Esophagus muscularis mucosa (tissue), 4 donors: ENCODE results near the gene SIK3. TPM values are rescaled to one million over a fixed set of nuclear protein-coding genes. Genes with fewer than 3 reads are reported as not detected.
"Not testable (repeated sequence)": the region's sequence is repeated elsewhere in the genome, so short reads cannot be mapped to it uniquely, and the experiment has no call there.

Experiments used
- DNase-seq: peaks from one replicate; pipeline ENCODE4 v3.0.0-alpha.2; 2017; ENCODE audit errors: extremely low spot score
- H3K27ac ChIP-seq, 4 donors: fragments of 200-600 bp; sonication (generic); replicated peaks in 1 of 4; 1 replicate in 3 of 4; 2 replicates in 1 of 4; pipeline ENCODE4 v1.5.1; 2016 to 2019; ENCODE audit warnings: mild to moderate bottlenecking in 1 of 4
- H3K27me3 ChIP-seq, 4 donors: fragments of 200-600 bp; sonication (generic); one replicate each; pipeline versions ENCODE4 v1.5.1 to v1.6.0; 2016 to 2019
- H3K36me3 ChIP-seq, 4 donors: fragments of 200-600 bp; sonication (generic); one replicate each; pipeline ENCODE4 v1.5.1; 2016 to 2019
- H3K4me1 ChIP-seq, 4 donors: fragments of 200-600 bp; sonication (generic); one replicate each; pipeline ENCODE4 v1.5.1; 2016 to 2019
- H3K4me3 ChIP-seq, 4 donors: fragments of 200-600 bp; sonication (generic); 1 replicate in 2 of 4; 2 replicates in 2 of 4; pipeline ENCODE4 v1.5.1; 2016 to 2019; ENCODE audit warnings: mild to moderate bottlenecking in 4 of 4, moderate library complexity in 1 of 4
- H3K9me3 ChIP-seq, 4 donors: fragments of 200-600 bp; sonication (generic); 1 replicate in 3 of 4; 2 replicates in 1 of 4; pipeline ENCODE4 v1.5.1; 2016 to 2019
- EP300 ChIP-seq: sonication (generic); formaldehyde crosslinking; IDR thresholded peaks from one replicate; pipeline ENCODE4 v1.6.1; 2017; ENCODE audit warnings: antibody characterized with exemption
- POLR2A ChIP-seq: fragments of 450-650 bp; IDR thresholded peaks from one replicate; pipeline ENCODE4 v1.6.1; 2017; ENCODE audit warnings: antibody characterized with exemption, moderate library complexity, mild to moderate bottlenecking, low read depth
- POLR2AphosphoS5 ChIP-seq, 2 donors: sonication (generic); formaldehyde crosslinking; IDR thresholded peaks; one replicate each; pipeline ENCODE4 v1.6.1; 2017; ENCODE audit warnings: antibody characterized with exemption in 2 of 2
- WGBS: methylation state at CpG from one replicate; pipeline ENCODE4 v1.1.5; 2018; 5-methylcytosine and 5-hydroxymethylcytosine counted together
- intact Hi-C: fragments of 100-400 bp; cut with DNase I; formaldehyde crosslinking; loops from one replicate; pipeline ENCODE4 v1.15.1; 2023
- total RNA-seq, 4 donors: library from RNA; depleted of rRNA; stranded (reverse); fragments of >200 nt; gene quantifications; one replicate each; pipeline versions ENCODE4 v1.1.0 to v1.2.1, GENCODE V29; 2016
- TF ChIP-seq, protein P1 (sequence below), 3 experiments: fragments of 200-600 bp in 2 of 3; fragments of 450-650 bp in 1 of 3; sonication (generic) in 2 of 3; IDR thresholded peaks; one replicate each; pipeline ENCODE4 v1.5.1; 2017 to 2019; ENCODE audit warnings: antibody characterized with exemption in 3 of 3, mild to moderate bottlenecking in 2 of 3, moderate library complexity in 1 of 3

Gene SIK3
- total RNA-seq, 4 donors from 2014 or later, result 39.5 to 53.5 (median 42.3) TPM

- peak; percentile 99 for DNase-seq
- 0% methylated on average over 15 of the region's 48 CpGs for WGBS
- peak within 1 kb of the TSS; percentile 91 to 98 (median 92) for H3K27ac ChIP-seq
- no peaks in the 10 kb centered on the region for H3K9me3 ChIP-seq
- no peaks in the 10 kb centered on the region for H3K27me3 ChIP-seq
- peak within 1 kb of the TSS; percentile 79 to 94 (median 85) for H3K4me3 ChIP-seq
- H3K4me1 ChIP-seq, result peaks cover 26 to 47% (median 45%) of the 10 kb centered on the region in 4 donors
- TF ChIP-seq POLR2AphosphoS5 (IDR thresholded peaks at IDR 0.05) (peak; percentile 93 to 97), EP300 (no peak), POLR2A (peak; percentile 84)
- TF ChIP-seq, protein P1, sequence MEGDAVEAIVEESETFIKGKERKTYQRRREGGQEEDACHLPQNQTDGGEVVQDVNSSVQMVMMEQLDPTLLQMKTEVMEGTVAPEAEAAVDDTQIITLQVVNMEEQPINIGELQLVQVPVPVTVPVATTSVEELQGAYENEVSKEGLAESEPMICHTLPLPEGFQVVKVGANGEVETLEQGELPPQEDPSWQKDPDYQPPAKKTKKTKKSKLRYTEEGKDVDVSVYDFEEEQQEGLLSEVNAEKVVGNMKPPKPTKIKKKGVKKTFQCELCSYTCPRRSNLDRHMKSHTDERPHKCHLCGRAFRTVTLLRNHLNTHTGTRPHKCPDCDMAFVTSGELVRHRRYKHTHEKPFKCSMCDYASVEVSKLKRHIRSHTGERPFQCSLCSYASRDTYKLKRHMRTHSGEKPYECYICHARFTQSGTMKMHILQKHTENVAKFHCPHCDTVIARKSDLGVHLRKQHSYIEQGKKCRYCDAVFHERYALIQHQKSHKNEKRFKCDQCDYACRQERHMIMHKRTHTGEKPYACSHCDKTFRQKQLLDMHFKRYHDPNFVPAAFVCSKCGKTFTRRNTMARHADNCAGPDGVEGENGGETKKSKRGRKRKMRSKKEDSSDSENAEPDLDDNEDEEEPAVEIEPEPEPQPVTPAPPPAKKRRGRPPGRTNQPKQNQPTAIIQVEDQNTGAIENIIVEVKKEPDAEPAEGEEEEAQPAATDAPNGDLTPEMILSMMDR (IDR thresholded peaks at IDR 0.05), result no peak
- H3K36me3 ChIP-seq, result peaks cover 6 to 16% (median 13%) of the 10 kb centered on the region in 4 donors
- intact Hi-C loops, result no loop called here
These were observed 45.7 kb upstream of the SIK3 start, which contains the start of gene PAFAH1B2 for GRCh38 chr11:117143871-117144476. Gene PAFAH1B2 (plus strand): TSS chr11:117144287. CDS start chr11:117152448, 8,161 bp downstream.

DNA sequence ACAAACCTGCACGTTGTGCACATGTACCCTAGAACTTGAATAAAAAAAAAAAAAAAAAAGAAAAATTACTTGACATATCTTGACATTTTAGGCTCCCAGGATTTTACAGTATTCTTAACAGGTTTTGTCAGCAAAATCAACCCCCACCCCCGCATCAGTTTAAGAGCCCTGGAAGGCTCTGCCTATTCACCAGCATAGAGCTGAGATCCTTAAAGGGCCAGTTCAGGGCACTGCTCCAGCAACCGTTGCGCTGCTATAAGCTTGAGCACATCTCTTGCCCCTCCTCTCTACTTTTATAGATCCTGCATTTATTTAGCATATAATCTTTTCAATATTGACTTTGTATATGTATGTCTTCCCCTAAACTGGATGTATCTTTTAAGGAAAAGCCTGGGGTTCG lies 45.2 kb upstream of the SIK3 start:
- no peaks in the 10 kb centered on the region for H3K9me3 ChIP-seq
- H3K27ac ChIP-seq, result peak overlapping the region; percentile 91 to 98 (median 92)
- 8% methylated on average over 5 of the region's 5 CpGs for WGBS
- TF ChIP-seq, protein P1 (IDR thresholded peaks at IDR 0.05), result no peak
- TF ChIP-seq POLR2AphosphoS5 (IDR thresholded peaks at IDR 0.05) (no peak), POLR2A (no peak), EP300 (no peak)
- peaks cover 6 to 16% (median 13%) of the 10 kb centered on the region in 4 donors for H3K36me3 ChIP-seq
- H3K4me1 ChIP-seq, result peaks cover 24 to 41% (median 39%) of the 10 kb centered on the region in 4 donors
- intact Hi-C loops, result no loop called here
- peak overlapping the region; percentile 79 to 94 (median 85) for H3K4me3 ChIP-seq
- H3K27me3 ChIP-seq, result no peaks in the 10 kb centered on the region
- DNase-seq, result no peak

- peak in 1 of 2 donors; percentile 76 for TF ChIP-seq POLR2AphosphoS5 (IDR thresholded peaks at IDR 0.05)
- peak overlapping the region in 2 of 4 donors; percentile 47 for H3K27ac ChIP-seq
- H3K4me3 ChIP-seq, intact Hi-C loops, DNase-seq, H3K27me3 ChIP-seq, H3K9me3 ChIP-seq, H3K36me3 ChIP-seq, H3K4me1 ChIP-seq: not testable (repeated sequence)
- no CpG with 5 or more reads among the region's 15 CpGs for WGBS
These were observed 39.2 kb upstream of the SIK3 start for GRCh38 chr11:117137223-117138086.

DNA sequence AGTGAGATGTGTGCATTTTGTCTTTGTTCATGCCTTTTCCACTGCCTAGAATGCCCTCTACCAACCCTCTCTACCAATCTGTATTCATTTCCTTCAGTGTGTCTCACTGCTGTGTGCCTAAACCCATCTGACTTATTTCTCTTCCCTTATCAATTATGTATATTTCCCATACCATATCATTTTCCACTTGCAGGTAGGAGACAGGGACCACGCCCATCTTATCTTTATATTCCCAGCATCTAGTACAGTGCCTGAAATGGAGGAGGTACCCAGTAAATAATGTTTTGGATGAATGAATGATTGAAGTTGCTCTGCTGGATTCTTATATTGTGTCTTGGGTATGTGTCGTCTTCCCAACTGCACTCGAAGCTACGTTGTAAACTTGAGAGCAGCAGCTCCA lies 36.8 kb upstream of the SIK3 start:
- DNase-seq, H3K4me3 ChIP-seq, H3K27me3 ChIP-seq, H3K36me3 ChIP-seq, H3K4me1 ChIP-seq, H3K27ac ChIP-seq, intact Hi-C loops, H3K9me3 ChIP-seq: not testable (repeated sequence)
- WGBS, result 80% methylated on average over 1 of the region's 4 CpGs
- peak in 1 of 2 donors; percentile 51 for TF ChIP-seq POLR2AphosphoS5 (IDR thresholded peaks at IDR 0.05)

DNA sequence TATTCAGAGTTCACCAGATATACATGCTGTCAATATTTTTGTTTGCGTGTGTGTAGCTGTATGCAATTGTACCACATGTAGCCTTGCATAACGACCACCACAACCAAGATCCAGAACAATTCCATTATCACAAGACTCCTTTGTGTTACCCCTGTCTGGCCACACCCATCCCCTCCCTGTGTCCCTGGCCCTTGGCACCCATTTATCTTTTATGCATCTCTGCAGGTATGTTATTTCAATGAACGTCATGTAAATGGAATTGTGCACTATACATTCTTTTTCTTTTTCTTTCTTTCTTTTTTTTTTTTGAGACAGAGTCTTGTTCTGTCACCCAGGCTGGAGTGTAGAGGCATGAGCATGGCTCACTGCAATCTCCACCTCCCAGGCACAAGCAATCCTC lies 36.2 kb upstream of the SIK3 start:
- Histone ChIP-seq H3K27me3 (no peaks in the 10 kb centered on the region), H3K4me1 (no peaks in the 10 kb centered on the region), H3K4me3 (no peak overlapping the region), H3K27ac (no peak overlapping the region), H3K9me3 (no peaks in the 10 kb centered on the region), H3K36me3 (no peaks in the 10 kb centered on the region)
- TF ChIP-seq EP300 (no peak), POLR2A (no peak), POLR2AphosphoS5 (IDR thresholded peaks at IDR 0.05) (no peak)
- TF ChIP-seq, protein P1 (IDR thresholded peaks at IDR 0.05), result no peak
- WGBS, result 75% methylated on average over 3 of the region's 3 CpGs
- DNase-seq, result no peak
- intact Hi-C loops, result no loop called here
